Measurements from ENCODE around the gene CLMP. TPM values are rescaled to one million over a fixed set of nuclear protein-coding genes. Genes with fewer than 3 reads are reported as not detected.
"Not testable (repeated sequence)": the region's sequence is repeated elsewhere in the genome, so short reads cannot be mapped to it uniquely, and the experiment has no call there.

The CLMP gene
- total RNA-seq, 2 donors from 2014 or later = 0.66 to 0.67 TPM

DNA sequence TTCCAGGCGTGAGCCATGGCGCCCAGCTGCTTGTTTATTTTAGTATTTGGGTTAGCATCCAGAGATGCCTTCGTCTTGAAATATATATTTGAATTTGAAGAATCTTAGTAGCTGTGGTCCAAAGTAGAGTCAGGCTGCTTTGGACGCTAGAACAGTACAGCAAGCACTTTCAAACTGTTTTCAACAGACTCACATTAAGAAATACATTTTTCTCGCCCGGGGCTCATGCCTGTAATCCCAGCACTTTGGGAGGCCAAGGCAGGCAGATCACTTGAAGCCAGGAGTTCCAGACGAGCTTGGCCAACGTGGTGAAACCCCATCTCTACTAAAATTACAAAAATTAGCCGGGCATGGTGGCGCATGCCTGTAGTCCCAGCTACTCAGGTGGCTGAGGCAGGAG lies 106.2 kb downstream of the CLMP start:
- ATAC-seq (replicated peaks); H3K9me3 Mint-ChIP-seq; H3K27me3 Mint-ChIP-seq; H3K4me3 Mint-ChIP-seq; H3K36me3 Mint-ChIP-seq (ENCODE audit: low read depth); H3K27ac Mint-ChIP-seq: not testable (repeated sequence)
- peaks cover 11% of the 10 kb centered on the region for H3K4me1 Mint-ChIP-seq

DNA sequence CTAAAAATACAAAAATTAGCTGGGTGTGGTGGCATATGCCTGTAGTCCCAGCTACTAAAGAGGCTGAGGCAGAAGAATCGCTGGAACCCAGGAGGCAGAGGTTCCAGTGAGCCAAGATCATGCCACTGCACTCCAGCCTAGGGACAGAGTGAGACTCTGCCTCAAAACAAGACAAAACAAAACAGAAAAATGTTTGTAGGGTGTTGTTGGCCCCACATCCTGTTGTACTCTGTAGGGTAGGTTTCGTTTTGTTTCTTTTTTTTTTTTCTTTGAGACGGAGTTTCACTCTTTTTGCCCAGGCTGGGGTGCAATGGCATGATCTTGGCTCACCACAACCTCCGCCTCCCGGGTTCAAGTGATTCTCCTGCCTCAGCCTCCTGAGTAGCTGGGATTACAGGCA lies 107.4 kb downstream of the CLMP start:
- peak overlapping the region; percentile 59 for H3K4me3 Mint-ChIP-seq

GRCh38 chr11:123086305-123086704 lies 108.7 kb downstream of the CLMP start:
- Mint-ChIP-seq H3K4me3 (peak overlapping the region; percentile 55), H3K36me3 (ENCODE audit: low read depth) (peaks cover 4% of the 10 kb centered on the region), H3K27me3 (no peaks in the 10 kb centered on the region), H3K9me3 (no peaks in the 10 kb centered on the region), H3K27ac (peak overlapping the region; percentile 97), H3K4me1 (peaks cover 23% of the 10 kb centered on the region)
- no peak for ATAC-seq (replicated peaks)

More for the DNA sequence above, 107.4 kb downstream of the CLMP start:
- H3K27ac Mint-ChIP-seq = peak overlapping the region; percentile 97
- H3K4me1 Mint-ChIP-seq = peaks cover 23% of the 10 kb centered on the region
- peak; percentile 84 for ATAC-seq (replicated peaks)
- not testable (repeated sequence) for H3K9me3 Mint-ChIP-seq; H3K27me3 Mint-ChIP-seq; H3K36me3 Mint-ChIP-seq (ENCODE audit: low read depth)

DNA sequence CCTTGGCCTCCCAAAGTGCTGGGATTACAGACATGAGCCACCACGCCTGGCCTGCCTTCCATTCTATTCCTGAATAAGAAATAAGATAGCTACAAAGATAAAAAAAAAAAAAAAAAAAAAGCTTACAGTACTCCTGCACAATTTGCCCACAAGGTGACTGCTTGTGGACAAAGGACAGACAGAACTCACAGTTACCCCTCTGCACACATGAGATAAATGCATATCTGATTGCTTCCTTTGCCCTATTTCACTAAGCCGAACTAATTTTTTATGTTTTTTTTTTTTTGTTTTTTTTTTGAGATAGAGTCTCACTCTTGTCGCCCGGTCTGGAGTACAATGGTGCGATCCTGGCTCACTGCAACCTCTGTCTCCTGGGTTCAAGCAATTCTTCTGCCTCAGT lies 109.6 kb downstream of the CLMP start:
- no peaks in the 10 kb centered on the region for H3K9me3 Mint-ChIP-seq
- H3K36me3 Mint-ChIP-seq (ENCODE audit: low read depth) = peaks cover 4% of the 10 kb centered on the region
- H3K27ac Mint-ChIP-seq = peak overlapping the region; percentile 97
- H3K4me1 Mint-ChIP-seq = peaks cover 23% of the 10 kb centered on the region
- no peak overlapping the region for H3K4me3 Mint-ChIP-seq
- H3K27me3 Mint-ChIP-seq = no peaks in the 10 kb centered on the region
- ATAC-seq (replicated peaks) = no peak

- no peaks in the 10 kb centered on the region for H3K9me3 Mint-ChIP-seq
- H3K4me3 Mint-ChIP-seq = peak overlapping the region; percentile 87
- H3K27me3 Mint-ChIP-seq = no peaks in the 10 kb centered on the region
- peak overlapping the region; percentile 97 for H3K27ac Mint-ChIP-seq
- H3K36me3 Mint-ChIP-seq (ENCODE audit: low read depth) = peaks cover 4% of the 10 kb centered on the region
- H3K4me1 Mint-ChIP-seq = peaks cover 23% of the 10 kb centered on the region
- ATAC-seq (replicated peaks) = no peak
Observed at GRCh38 chr11:123084454-123084853, 110.6 kb downstream of the CLMP start.

DNA sequence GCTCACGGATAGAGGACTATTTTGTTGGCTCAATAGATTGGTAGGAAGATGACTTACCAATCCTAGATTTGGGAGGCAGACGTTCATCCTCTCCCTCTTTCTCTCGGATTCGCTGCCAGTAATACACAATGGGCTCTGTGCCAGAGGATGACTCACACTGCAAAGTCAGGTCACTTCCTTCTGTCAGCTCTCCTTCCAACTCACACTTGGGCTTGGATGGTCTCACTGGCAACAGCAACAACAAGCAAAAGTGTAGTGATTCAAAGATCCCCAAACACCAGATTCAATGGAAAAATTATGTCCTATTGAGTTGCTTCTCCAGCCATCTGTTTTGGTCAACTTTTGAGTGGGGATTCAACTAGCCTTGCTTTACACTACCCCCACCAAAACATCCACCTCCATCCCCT lies 111.4 kb downstream of the CLMP start:
- Mint-ChIP-seq H3K36me3 (ENCODE audit: low read depth) (peaks cover 4% of the 10 kb centered on the region), H3K4me3 (peak overlapping the region; percentile 87), H3K9me3 (no peaks in the 10 kb centered on the region), H3K27ac (peak overlapping the region; percentile 97), H3K4me1 (peaks cover 23% of the 10 kb centered on the region), H3K27me3 (no peaks in the 10 kb centered on the region)
- peak; percentile 77 for ATAC-seq (replicated peaks)

DNA sequence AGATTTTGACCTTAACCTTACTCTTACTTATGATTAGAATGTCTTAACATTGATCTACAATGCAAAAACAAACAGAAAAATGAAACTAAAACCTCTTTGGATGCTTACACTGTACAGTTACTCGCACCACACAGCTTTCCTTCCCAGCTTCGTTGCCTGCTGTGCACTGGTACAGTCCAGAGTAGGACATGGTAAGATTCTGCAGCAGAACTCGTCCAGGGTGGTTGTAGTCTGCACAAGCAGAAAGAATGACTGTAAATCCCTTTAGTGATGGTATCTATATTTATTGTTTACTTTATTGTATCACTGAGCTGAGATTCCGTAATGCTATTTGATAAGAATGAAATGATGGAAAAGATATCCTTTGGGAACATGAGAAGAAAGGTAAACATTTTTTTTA lies 112.1 kb downstream of the CLMP start:
- H3K27ac Mint-ChIP-seq = peak overlapping the region; percentile 97
- H3K27me3 Mint-ChIP-seq = no peaks in the 10 kb centered on the region
- peak overlapping the region; percentile 87 for H3K4me3 Mint-ChIP-seq
- ATAC-seq (replicated peaks) = peak; percentile 41
- H3K9me3 Mint-ChIP-seq = no peaks in the 10 kb centered on the region
- H3K4me1 Mint-ChIP-seq = peaks cover 20% of the 10 kb centered on the region
- peaks cover 4% of the 10 kb centered on the region for H3K36me3 Mint-ChIP-seq (ENCODE audit: low read depth)

GRCh38 chr11:123080015-123080414 lies 115.0 kb downstream of the CLMP start:
- peak; percentile 46 for ATAC-seq (replicated peaks)
- H3K9me3 Mint-ChIP-seq = no peaks in the 10 kb centered on the region
- peaks cover 13% of the 10 kb centered on the region for H3K4me1 Mint-ChIP-seq
- H3K27ac Mint-ChIP-seq = peak overlapping the region; percentile 41
- no peak overlapping the region for H3K4me3 Mint-ChIP-seq
- H3K36me3 Mint-ChIP-seq (ENCODE audit: low read depth) = peaks cover 4% of the 10 kb centered on the region
- no peaks in the 10 kb centered on the region for H3K27me3 Mint-ChIP-seq

DNA sequence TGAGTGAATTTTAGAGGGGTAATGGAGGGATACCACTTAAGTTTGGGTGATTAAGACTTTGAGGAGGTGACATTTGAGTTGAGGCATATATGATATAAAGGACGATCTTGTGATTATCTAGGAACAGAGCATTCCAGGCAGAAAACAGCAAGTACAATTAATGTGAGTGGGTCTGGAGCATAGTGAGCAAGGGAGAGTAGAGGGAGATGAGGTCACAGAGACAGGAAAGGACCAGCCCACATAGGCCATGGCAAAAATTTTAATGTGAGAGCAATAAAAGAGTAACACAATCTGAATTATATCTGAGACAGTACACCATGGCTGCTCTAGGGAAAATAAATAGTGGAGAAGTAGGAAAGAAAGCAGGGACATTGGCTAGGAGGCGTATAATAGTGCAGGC lies 118.6 kb downstream of the CLMP start:
- no peak for ATAC-seq (replicated peaks)
- H3K9me3 Mint-ChIP-seq = no peaks in the 10 kb centered on the region
- no peaks in the 10 kb centered on the region for H3K27me3 Mint-ChIP-seq
- no peak overlapping the region for H3K4me3 Mint-ChIP-seq
- peaks cover 18% of the 10 kb centered on the region for H3K4me1 Mint-ChIP-seq
- no peaks in the 10 kb centered on the region for H3K36me3 Mint-ChIP-seq (ENCODE audit: low read depth)
- H3K27ac Mint-ChIP-seq = no peak overlapping the region

GRCh38 chr11:123073343-123074057 lies 121.5 kb downstream of the CLMP start:
- Mint-ChIP-seq H3K4me3 (no peak overlapping the region), H3K27ac (peak overlapping the region; percentile 95), H3K27me3 (no peaks in the 10 kb centered on the region), H3K9me3 (no peaks in the 10 kb centered on the region), H3K4me1 (peaks cover 31% of the 10 kb centered on the region), H3K36me3 (ENCODE audit: low read depth) (no peaks in the 10 kb centered on the region)
- no peak for ATAC-seq (replicated peaks)

- no peaks in the 10 kb centered on the region for H3K27me3 Mint-ChIP-seq
- peak; percentile 40 for ATAC-seq (replicated peaks)
- peak overlapping the region; percentile 95 for H3K27ac Mint-ChIP-seq
- no peaks in the 10 kb centered on the region for H3K36me3 Mint-ChIP-seq (ENCODE audit: low read depth)
- H3K9me3 Mint-ChIP-seq = no peaks in the 10 kb centered on the region
- peaks cover 34% of the 10 kb centered on the region for H3K4me1 Mint-ChIP-seq
- peak overlapping the region; percentile 82 for H3K4me3 Mint-ChIP-seq
Observed at GRCh38 chr11:123072762-123073161, 122.3 kb downstream of the CLMP start.

DNA sequence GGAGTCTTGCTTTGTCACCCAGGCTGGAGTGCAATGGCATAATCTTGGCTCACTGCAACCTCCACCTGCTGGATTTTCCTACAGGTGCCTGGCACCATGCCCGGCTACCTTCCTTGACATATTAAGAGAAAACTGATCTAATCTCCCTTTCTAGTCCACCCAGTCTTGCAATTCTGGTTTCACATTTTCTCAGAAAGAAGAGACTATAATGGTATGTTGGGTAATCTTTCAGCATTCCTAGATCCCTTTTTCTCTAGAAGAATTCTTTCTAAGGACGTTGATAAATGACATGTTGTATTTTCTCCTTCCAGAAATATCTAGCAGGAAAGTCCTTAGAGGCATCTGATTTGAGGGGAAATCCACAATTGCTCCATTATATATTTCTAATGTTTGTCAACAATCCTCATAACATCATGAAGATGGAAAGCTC lies 122.7 kb downstream of the CLMP start:
- H3K36me3 Mint-ChIP-seq (ENCODE audit: low read depth) = no peaks in the 10 kb centered on the region
- H3K27me3 Mint-ChIP-seq = no peaks in the 10 kb centered on the region
- peak overlapping the region; percentile 82 for H3K4me3 Mint-ChIP-seq
- H3K4me1 Mint-ChIP-seq = peaks cover 34% of the 10 kb centered on the region
- ATAC-seq (replicated peaks) = no peak
- H3K9me3 Mint-ChIP-seq = no peaks in the 10 kb centered on the region
- peak overlapping the region; percentile 95 for H3K27ac Mint-ChIP-seq

- Mint-ChIP-seq H3K27me3 (no peaks in the 10 kb centered on the region), H3K4me1 (peaks cover 42% of the 10 kb centered on the region), H3K36me3 (ENCODE audit: low read depth) (peaks cover 6% of the 10 kb centered on the region), H3K4me3 (peak overlapping the region; percentile 82), H3K9me3 (no peaks in the 10 kb centered on the region), H3K27ac (peak overlapping the region; percentile 95)
- peak; percentile 91 for ATAC-seq (replicated peaks)
Observed at GRCh38 chr11:123069908-123070821, 124.9 kb downstream of the CLMP start.

GRCh38 chr11:123065621-123066020 lies 129.4 kb downstream of the CLMP start:
- H3K4me3 Mint-ChIP-seq = peak overlapping the region; percentile 100
- H3K36me3 Mint-ChIP-seq (ENCODE audit: low read depth) = peaks cover 46% of the 10 kb centered on the region
- H3K27ac Mint-ChIP-seq = peak overlapping the region; percentile 65
- H3K4me1 Mint-ChIP-seq = peaks cover 28% of the 10 kb centered on the region
- no peaks in the 10 kb centered on the region for H3K9me3 Mint-ChIP-seq
- ATAC-seq (replicated peaks) = no peak
- H3K27me3 Mint-ChIP-seq = no peaks in the 10 kb centered on the region
